SK-N-SH (cell line): ENCODE measurements around the gene NOXA1. TPM values are rescaled to one million over a fixed set of nuclear protein-coding genes. Genes with fewer than 3 reads are reported as not detected.

Source experiments
- CTCF ChIA-PET: fragments of 300-600, 350-600 bp; formaldehyde crosslinking; extraction: SDS; loops from one replicate; lab custom pipeline; 2021; lab: Yijun Ruan, JAX
- POLR2A ChIA-PET: fragments of 350-600 bp; sonication (Branson Sonifier 250); formaldehyde crosslinking; extraction: SDS; loops from one replicate; lab custom pipeline; 2020; ENCODE audit warnings: antibody characterized with exemption, inconsistent platforms; lab: Yijun Ruan, JAX
- DNase-seq: peaks from one replicate; pipeline ENCODE4 v3.0.0; 2012
- H2AFZ ChIP-seq: fragments of 200-600 bp; sonication (generic); 2 replicates; pipeline ENCODE4 v1.8.1; 2016; ENCODE audit warnings: antibody characterized with exemption, mild to moderate bottlenecking, low read depth
- H3F3A ChIP-seq: fragments of 200-600 bp; sonication (generic); replicated peaks from 2 replicates; pipeline ENCODE3; 2016; ENCODE audit warnings: antibody characterized with exemption, mild to moderate bottlenecking; ENCODE audit not compliant: insufficient read depth
- H3K27ac ChIP-seq, 2 experiments: fragments of 200-500 bp in 1 of 2; fragments of 200-600 bp in 1 of 2; sonication (Bioruptor generic) in 1 of 2; sonication (generic), shearing (Covaris generic) in 1 of 2; 2 replicates each; pipeline versions ENCODE4 v1.5.1 to v1.6.1; 2014 to 2016; ENCODE audit warnings: low read depth in 2 of 2, inconsistent platforms in 1 of 2, low read length in 1 of 2, mild to moderate bottlenecking in 1 of 2, mixed read lengths in 1 of 2
- H3K27me3 ChIP-seq: fragments of 200-600 bp; sonication (generic), shearing (Covaris generic); 2 replicates; pipeline ENCODE4 v1.6.1; 2016; ENCODE audit warnings: mixed run types; ENCODE audit not compliant: insufficient read depth
- H3K36me3 ChIP-seq, 2 experiments: fragments of 200-500 bp in 1 of 2; fragments of 200-600 bp in 1 of 2; sonication (Bioruptor generic) in 1 of 2; sonication (generic) in 1 of 2; replicated peaks in 1 of 2; 2 replicates each; pipeline versions ENCODE3 to v1.5.1; 2014 to 2016; ENCODE audit warnings: low read length in 1 of 2, mild to moderate bottlenecking in 1 of 2; ENCODE audit not compliant: insufficient read depth in 2 of 2, control insufficient read depth in 1 of 2
- H3K4me1 ChIP-seq, 2 experiments: fragments of 200-500 bp in 1 of 2; fragments of 200-600 bp in 1 of 2; sonication (Bioruptor generic) in 1 of 2; sonication (generic), shearing (Covaris generic) in 1 of 2; 2 replicates each; pipeline versions ENCODE4 v1.5.1 to v1.6.1; 2014 to 2016; ENCODE audit warnings: low read depth in 1 of 2, low read length in 1 of 2, mixed run types in 1 of 2; ENCODE audit not compliant: insufficient read depth in 2 of 2, control insufficient read depth in 1 of 2
- H3K4me2 ChIP-seq: fragments of 200-600 bp; sonication (generic), shearing (Covaris generic); 2 replicates; pipeline ENCODE4 v1.6.1; 2017; ENCODE audit warnings: mixed run types
- H3K4me3 ChIP-seq, 2 experiments: fragments of 200-500 bp in 1 of 2; fragments of 200-600 bp in 1 of 2; sonication (Bioruptor generic) in 1 of 2; sonication (generic), shearing (Covaris generic) in 1 of 2; 2 replicates each; pipeline versions ENCODE4 v1.5.1 to v1.8.1; 2014 to 2016; ENCODE audit warnings: low read depth in 2 of 2, inconsistent platforms in 1 of 2, low read length in 1 of 2, mild to moderate bottlenecking in 1 of 2, mixed read lengths in 1 of 2, moderate library complexity in 1 of 2
- H3K79me2 ChIP-seq: fragments of 200-600 bp; sonication (generic); 2 replicates; pipeline ENCODE4 v1.8.1; 2017; ENCODE audit warnings: mild to moderate bottlenecking; ENCODE audit not compliant: insufficient read depth
- H3K9ac ChIP-seq: fragments of 200-600 bp; sonication (generic); 2 replicates; pipeline ENCODE4 v1.6.1; 2017; ENCODE audit warnings: mixed run types
- H3K9me2 ChIP-seq: fragments of 200-600 bp; sonication (generic); 2 replicates; pipeline ENCODE4 v1.6.1; 2017; ENCODE audit warnings: mixed run types
- H3K9me3 ChIP-seq: fragments of 200-600 bp; sonication (generic); 2 replicates; pipeline ENCODE4 v1.6.1; 2017; ENCODE audit warnings: mixed run types, mild to moderate bottlenecking, moderate library complexity
- H4K20me1 ChIP-seq: fragments of 200-600 bp; sonication (generic); 2 replicates; pipeline ENCODE4 v1.6.1; 2017; ENCODE audit warnings: mild to moderate bottlenecking, mixed run types; ENCODE audit not compliant: insufficient read depth
- FOXM1 ChIP-seq: IDR thresholded peaks from 2 replicates; pipeline ENCODE4 v1.4.0; 2012; ENCODE audit warnings: low read depth, mild to moderate bottlenecking
- GABPA ChIP-seq: IDR thresholded peaks from 2 replicates; pipeline ENCODE4 v1.4.0; 2012; ENCODE audit warnings: low read depth, mild to moderate bottlenecking
- JUND ChIP-seq: IDR thresholded peaks from 2 replicates; pipeline ENCODE4 v1.4.0; 2012
- MEF2A ChIP-seq: IDR thresholded peaks from 2 replicates; pipeline ENCODE4 v1.4.0; 2012; ENCODE audit warnings: low read depth, borderline replicate concordance
- NFIC ChIP-seq: IDR thresholded peaks from 2 replicates; pipeline ENCODE4 v1.4.0; 2012; ENCODE audit warnings: borderline replicate concordance
- NRF1 ChIP-seq: IDR thresholded peaks from 2 replicates; pipeline ENCODE4 v1.6.1; 2012; ENCODE audit warnings: low read depth, mild to moderate bottlenecking, low read length
- POLR2AphosphoS5 ChIP-seq: IDR thresholded peaks from 2 replicates; pipeline ENCODE4 v1.6.1; 2012; ENCODE audit warnings: low read depth, low read length
- SMC3 ChIP-seq: IDR thresholded peaks from 2 replicates; pipeline ENCODE4 v1.6.1; 2012; ENCODE audit warnings: low read depth, low read length, improper control_type of control experiment
- TAF1 ChIP-seq: IDR thresholded peaks from 2 replicates; pipeline ENCODE4 v1.6.1; 2012; ENCODE audit warnings: low read depth, mild to moderate bottlenecking, low read length, moderate library complexity, borderline replicate concordance
- TCF12 ChIP-seq: IDR thresholded peaks from 2 replicates; pipeline ENCODE4 v1.4.0; 2012
- YY1 ChIP-seq: IDR thresholded peaks from 2 replicates; pipeline ENCODE4 v1.4.0; 2012; ENCODE audit warnings: low read depth, mild to moderate bottlenecking
- WGBS: methylation state at CpG from one replicate; pipeline ENCODE4 v1.1.6; 2017; ENCODE audit warnings: low lambda C conversion rate; 5-methylcytosine and 5-hydroxymethylcytosine counted together
- polyA plus RNA-seq, 3 experiments: library from polyadenylated mRNA; depleted of rRNA; stranded (reverse); fragments of >200 nt; gene quantifications; 2 replicates each; pipeline ENCODE4 v1.2.3, GENCODE V29; 2012
- TF ChIP-seq, protein P1 (sequence below): IDR thresholded peaks from 2 replicates; pipeline ENCODE4; 2012
- TF ChIP-seq, protein P2 (sequence below): IDR thresholded peaks from 2 replicates; pipeline ENCODE4 v1.4.0; 2012; ENCODE audit warnings: low read depth, borderline replicate concordance
- TF ChIP-seq, protein P3 (sequence below): fragments of 150-350 bp; IDR thresholded peaks from 2 replicates; pipeline ENCODE4 v1.6.1; 2016; ENCODE audit warnings: mild to moderate bottlenecking, low read depth, low read length
- TF ChIP-seq, protein P4 (sequence below): IDR thresholded peaks from 2 replicates; pipeline ENCODE4 v1.4.0; 2012; ENCODE audit warnings: low read depth, borderline replicate concordance

Gene NOXA1
- polyA plus RNA-seq, 1 of the 3 experiments (the other 2 are of a cell fraction): 0.39 TPM

DNA sequence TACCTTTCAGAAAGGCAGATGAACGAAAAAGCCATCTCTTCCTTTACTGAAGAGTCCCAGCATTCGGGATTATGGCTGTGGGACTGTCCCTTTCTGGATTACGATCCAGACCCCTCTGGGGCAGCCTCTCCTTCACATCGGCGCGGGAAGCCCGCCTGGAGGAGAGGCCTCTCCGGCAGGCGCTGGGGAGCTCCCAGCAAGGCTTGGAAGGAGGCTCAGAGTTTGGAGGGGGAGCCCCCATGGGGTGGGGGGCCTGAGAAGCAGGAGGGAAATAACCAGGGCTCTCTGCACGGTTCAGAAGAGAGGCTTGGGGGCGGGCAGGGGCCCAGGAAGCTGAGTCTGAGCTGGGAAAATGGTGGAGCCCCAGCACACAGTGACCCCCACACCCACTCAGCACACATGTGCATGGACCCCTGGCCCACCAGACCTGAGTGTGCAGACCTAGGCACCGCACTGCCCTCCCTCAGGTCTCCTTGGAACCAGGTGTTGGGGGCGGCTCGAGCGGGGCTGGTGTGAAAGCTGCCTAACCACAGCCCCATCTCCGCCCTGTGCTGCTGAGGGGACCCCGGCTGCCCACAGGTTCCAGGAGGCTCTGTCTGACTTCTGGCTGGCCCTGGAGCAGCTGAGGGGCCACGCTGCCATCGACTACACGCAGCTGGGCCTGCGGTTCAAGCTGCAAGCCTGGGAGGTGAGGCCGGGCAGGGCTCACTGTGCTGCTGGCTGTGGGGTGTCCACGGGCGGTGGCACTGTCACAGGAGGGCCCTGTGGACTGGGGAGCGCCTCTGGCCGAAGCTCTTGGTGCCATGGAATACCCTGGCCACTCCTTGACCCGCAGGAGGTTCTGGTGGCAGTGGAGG lies 4.5 kb downstream of the NOXA1 start:
- Histone ChIP-seq H3K79me2 (no peaks in the 10 kb centered on the region), H3K27me3 (no peaks in the 10 kb centered on the region), H3K9ac (no peak overlapping the region), H3K9me3 (no peaks in the 10 kb centered on the region), H3K4me3 (no peak overlapping the region), H3F3A (peaks cover 6% of the 10 kb centered on the region), H4K20me1 (no peaks in the 10 kb centered on the region), H3K36me3 (no peaks in the 10 kb centered on the region), H3K9me2 (no peaks in the 10 kb centered on the region), H2AFZ (no peak overlapping the region), H3K4me2 (no peak overlapping the region), H3K4me1 (peaks cover 0 to 23% of the 10 kb centered on the region in 2 experiments; a peak in 1 of 4 replicates), H3K27ac (no peak overlapping the region)
- POLR2A ChIA-PET: no interaction called here
- TF ChIP-seq, protein P1, sequence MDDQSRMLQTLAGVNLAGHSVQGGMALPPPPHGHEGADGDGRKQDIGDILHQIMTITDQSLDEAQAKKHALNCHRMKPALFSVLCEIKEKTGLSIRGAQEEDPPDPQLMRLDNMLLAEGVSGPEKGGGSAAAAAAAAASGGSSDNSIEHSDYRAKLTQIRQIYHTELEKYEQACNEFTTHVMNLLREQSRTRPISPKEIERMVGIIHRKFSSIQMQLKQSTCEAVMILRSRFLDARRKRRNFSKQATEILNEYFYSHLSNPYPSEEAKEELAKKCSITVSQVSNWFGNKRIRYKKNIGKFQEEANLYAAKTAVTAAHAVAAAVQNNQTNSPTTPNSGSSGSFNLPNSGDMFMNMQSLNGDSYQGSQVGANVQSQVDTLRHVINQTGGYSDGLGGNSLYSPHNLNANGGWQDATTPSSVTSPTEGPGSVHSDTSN: no peak
- TF ChIP-seq, protein P2, sequence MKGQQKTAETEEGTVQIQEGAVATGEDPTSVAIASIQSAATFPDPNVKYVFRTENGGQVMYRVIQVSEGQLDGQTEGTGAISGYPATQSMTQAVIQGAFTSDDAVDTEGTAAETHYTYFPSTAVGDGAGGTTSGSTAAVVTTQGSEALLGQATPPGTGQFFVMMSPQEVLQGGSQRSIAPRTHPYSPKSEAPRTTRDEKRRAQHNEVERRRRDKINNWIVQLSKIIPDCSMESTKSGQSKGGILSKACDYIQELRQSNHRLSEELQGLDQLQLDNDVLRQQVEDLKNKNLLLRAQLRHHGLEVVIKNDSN: no peak
- TF ChIP-seq NRF1 (no peak), YY1 (no peak), FOXM1 (no peak), TCF12 (no peak), MEF2A (no peak), JUND (no peak), GABPA (no peak), NFIC (no peak), SMC3 (no peak), POLR2AphosphoS5 (no peak), TAF1 (no peak)
- TF ChIP-seq, protein P3, sequence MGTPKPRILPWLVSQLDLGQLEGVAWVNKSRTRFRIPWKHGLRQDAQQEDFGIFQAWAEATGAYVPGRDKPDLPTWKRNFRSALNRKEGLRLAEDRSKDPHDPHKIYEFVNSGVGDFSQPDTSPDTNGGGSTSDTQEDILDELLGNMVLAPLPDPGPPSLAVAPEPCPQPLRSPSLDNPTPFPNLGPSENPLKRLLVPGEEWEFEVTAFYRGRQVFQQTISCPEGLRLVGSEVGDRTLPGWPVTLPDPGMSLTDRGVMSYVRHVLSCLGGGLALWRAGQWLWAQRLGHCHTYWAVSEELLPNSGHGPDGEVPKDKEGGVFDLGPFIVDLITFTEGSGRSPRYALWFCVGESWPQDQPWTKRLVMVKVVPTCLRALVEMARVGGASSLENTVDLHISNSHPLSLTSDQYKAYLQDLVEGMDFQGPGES: no peak
- TF ChIP-seq, protein P4, sequence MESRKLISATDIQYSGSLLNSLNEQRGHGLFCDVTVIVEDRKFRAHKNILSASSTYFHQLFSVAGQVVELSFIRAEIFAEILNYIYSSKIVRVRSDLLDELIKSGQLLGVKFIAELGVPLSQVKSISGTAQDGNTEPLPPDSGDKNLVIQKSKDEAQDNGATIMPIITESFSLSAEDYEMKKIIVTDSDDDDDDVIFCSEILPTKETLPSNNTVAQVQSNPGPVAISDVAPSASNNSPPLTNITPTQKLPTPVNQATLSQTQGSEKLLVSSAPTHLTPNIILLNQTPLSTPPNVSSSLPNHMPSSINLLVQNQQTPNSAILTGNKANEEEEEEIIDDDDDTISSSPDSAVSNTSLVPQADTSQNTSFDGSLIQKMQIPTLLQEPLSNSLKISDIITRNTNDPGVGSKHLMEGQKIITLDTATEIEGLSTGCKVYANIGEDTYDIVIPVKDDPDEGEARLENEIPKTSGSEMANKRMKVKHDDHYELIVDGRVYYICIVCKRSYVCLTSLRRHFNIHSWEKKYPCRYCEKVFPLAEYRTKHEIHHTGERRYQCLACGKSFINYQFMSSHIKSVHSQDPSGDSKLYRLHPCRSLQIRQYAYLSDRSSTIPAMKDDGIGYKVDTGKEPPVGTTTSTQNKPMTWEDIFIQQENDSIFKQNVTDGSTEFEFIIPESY: no peak
- CTCF ChIA-PET: interaction anchor here (0.8 to 7.0 kb wide), 4 partner anchors 14 to 141 kb away, joined by 3 to 25 read pairs (median 3); no protein-coding TSS in a partner anchor
- no peak for DNase-seq
- 95% methylated on average over 13 of the region's 27 CpGs for WGBS
